Stimulated activated CD8-positive, alpha-beta memory T cell treated with anti-CD3 and anti-CD28 coated beads, Interleukin-12 subunit alpha, Interleukin-12 subunit beta, amount 100 ng/mL, for 4 hours (primary cell): ENCODE results near the gene P2RX7.
A peak's percentile ranks its signal among the peaks of the same experiment; 100 is the strongest.

Experiments
- DNase-seq: peaks from one replicate; pipeline ENCODE4 v3.0.0-alpha.2; 2020; ENCODE audit warnings: low read depth

The P2RX7 gene

GRCh38 chr12:121132601-121133481, at the start of gene P2RX7:
Gene P2RX7 (plus strand): TSS chr12:121132876. CDS start chr12:121132971, 95 bp downstream.
- DNase-seq = peak; percentile 15

DNA sequence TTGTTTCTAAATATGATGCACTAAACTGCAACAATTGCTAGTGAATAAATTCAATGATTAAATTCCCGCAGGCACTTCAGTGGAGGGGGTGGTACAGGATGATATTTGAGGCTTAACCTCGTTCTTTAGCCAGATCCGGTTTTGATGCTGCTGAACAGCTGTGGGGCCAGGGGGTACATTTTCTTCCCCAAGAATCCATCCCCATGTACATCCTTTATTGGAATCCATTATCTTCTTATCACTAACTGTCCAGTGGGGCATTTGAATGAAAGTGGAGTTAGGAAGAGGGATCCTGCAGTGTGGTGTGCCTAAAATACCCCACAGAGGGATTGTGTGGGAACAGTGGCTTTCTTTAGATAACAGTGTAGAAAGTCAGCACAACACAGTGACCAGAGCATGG, 48.4 kb upstream of the P2RX7 start:
- DNase-seq = no peak

- no peak for DNase-seq
Measured at GRCh38 chr12:121085069-121085468, 47.6 kb upstream of the P2RX7 start.

- no peak for DNase-seq
Measured at GRCh38 chr12:121085506-121086353, 46.9 kb upstream of the P2RX7 start.

DNA sequence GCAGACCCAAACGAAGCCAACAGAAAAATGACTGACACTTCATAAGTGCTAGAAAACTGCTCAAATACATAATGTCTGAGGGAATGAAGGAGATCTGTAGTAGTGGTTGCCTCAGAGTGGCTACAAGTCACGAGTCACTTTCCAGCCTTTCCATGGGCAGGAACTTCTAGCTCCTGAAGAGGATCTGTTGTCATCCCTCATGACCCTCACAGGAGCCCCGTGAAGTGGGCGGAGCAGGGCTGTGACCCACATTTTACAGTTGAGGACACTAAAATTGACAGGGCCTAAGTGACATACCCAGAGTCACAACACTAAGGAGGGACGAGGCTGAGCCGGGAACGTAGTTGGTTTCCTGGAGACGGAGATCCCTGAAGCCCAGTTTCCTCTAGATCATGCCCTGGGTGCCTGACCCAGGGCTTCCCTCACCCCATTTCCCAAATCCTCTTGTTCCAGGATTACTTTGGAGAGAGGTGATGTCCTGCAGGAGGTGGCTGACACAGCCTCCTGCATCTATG, 45.8 kb upstream of the P2RX7 start:
- no peak for DNase-seq

DNA sequence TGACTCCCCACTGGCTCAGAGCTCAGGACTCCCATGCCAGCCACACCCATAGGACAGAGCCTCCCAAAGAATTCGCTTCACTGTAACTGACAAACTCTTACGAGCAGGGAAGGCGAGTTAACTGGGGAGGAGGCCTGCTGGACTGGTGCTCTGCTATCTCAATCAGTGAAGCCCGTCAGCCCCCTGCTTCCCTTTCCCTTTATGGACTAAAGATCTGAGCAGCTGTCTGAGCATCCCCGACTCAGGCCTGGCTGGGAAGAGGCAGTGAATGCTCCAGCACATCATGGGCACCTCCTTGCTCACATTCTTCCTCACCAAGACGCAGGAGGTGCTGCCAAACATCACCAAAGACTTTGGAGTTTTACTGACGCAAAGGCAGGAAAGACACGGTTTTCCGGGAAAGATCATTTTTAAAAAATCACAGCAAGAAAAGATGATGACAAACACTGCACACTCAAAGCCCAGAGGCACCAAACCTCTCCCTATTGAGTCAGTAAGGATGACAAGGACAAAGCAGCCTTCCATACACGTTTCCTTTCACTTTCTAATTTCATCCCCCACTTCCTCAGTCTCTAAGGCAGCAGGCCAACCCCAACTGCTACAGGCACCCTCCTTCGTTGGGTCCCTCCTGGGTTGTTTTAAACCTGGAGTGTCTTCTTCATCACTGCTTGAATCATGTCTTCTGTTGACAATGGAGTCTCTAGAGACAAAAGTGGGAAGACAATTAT, 45.0 kb upstream of the P2RX7 start:
- no peak for DNase-seq

- no peak for DNase-seq
Measured at GRCh38 chr12:121088195-121088585, 44.5 kb upstream of the P2RX7 start.

- DNase-seq = no peak
Measured at GRCh38 chr12:121089031-121089812, 43.5 kb upstream of the P2RX7 start.

DNA sequence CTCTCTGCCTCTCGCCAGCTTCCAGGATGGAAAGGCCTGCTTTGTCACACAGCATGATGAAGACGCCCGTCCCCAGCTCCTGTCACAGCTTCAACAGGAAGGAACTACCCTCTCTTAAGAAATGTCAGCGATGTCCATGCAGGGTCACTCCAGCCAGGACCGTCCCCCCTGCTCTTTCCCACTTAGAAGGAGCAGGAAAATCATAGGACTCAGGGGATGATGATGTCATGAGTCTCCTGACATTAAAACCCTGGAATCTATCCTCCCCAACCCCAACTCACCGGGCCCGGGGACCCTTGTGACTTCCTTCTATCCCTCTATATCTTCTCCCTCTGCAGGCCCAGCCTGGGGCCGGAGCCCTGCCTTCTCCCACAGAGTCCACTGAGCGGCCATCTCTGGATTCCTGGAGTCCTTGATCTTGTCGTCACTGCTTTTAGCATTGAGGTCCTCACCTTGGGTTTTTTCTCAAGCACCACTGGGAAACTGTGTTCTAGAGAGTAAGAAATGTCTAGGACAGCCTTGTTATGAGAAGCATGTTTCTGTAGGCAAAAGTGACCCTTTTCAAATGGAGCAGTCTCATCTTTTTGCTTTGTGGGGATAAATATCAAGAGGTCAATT, 42.8 kb upstream of the P2RX7 start:
- no peak for DNase-seq

- DNase-seq = no peak
Measured at GRCh38 chr12:121090586-121091514, 41.8 kb upstream of the P2RX7 start.

DNA sequence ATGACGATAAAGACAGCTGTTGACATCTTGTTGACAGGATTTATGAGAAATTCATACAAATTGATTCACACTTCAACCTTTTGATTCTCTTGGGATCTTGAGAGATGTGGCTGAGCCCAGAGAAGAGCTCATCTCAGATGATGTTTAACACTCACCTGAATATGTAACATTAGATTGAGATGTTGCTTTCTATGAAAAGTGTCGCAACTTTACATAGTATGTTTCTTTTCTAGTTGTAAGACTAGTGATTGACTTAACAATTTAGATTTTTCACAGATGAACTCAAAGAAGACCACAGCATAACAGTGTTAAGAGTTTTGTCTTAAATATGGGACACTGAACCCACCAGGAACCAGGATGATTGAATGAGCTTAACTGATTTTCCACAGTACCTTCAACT, 40.6 kb upstream of the P2RX7 start:
- DNase-seq = no peak

GRCh38 chr12:121093487-121093891, 39.2 kb upstream of the P2RX7 start:
- DNase-seq = no peak

- DNase-seq = peak; percentile 64
Measured at GRCh38 chr12:121095544-121096198, 37.0 kb upstream of the P2RX7 start.

- DNase-seq = no peak
Measured at GRCh38 chr12:121096199-121096798, 36.4 kb upstream of the P2RX7 start.

DNA sequence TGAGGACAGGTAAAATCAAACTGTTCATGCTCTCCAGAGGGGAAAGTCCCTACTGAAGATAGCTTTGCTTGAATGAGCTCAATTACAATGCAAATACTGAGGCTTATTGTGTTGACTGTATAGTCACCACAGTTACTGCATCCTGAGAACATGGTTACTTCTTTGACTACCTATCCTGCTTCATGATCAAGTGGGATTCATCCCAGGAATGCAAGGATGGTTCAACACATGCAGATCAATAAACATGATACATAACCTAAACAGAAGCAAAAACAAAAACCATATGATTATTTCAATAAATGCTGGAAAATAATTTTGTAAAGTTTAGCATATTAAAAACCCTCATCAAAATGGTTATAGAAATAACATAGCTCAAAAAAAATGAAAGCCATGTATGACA, 32.9 kb upstream of the P2RX7 start:
- no peak for DNase-seq

DNA sequence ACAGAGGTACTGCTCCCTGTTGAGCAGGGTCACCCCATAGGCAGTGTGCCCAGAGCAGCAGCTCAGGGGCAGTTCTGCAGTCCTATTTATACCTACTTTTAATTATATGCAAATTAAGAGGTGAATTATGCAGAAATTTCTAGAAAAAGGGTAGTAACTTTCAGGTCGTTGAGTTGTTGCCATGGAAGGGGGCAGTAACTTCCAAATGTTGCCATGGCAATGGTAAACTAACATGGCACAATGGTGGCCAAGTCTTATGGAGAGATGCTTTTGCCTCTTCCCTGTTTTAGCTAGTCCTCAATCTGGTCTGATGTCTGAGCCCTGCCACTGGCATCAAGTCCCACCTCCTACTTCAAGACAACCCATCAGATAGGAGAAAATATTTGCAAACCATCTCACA, 30.4 kb upstream of the P2RX7 start:
- DNase-seq = no peak

- DNase-seq = no peak
Measured at GRCh38 chr12:121107681-121108080, 25.0 kb upstream of the P2RX7 start.

- no peak for DNase-seq
Measured at GRCh38 chr12:121108492-121108891, 24.2 kb upstream of the P2RX7 start.
